Measurements from ENCODE around the gene TC2N.

The TC2N gene

DNA sequence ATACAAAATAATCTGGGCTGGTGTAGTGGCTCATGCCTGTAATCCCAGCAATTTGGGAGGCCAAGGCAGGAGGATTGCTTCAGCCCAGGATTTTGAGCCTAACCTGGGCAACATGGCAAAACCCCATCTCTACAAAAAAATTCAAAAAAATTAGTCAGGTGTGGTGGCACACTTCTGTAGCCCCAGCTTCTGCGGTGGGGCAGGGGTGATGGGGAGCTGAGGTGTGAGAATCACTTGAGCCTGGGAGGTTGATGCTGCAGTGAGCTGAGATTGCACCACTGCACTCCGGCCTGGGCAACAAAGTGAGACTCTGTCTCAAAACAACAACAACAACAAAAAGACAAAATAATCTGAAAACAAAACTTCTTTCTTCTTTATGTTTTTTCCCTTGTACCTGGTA is 66.0 kb downstream of the TC2N start:
- Histone ChIP-seq H3K27ac (ENCODE audit: low read length) (no peak overlapping the region), H3K4me2 (ENCODE audit: low read depth, low read length) (no peak overlapping the region), H3K9ac (ENCODE audit: low read length) (no peak overlapping the region), H3K79me2 (ENCODE audit: low read length) (no peaks in the 10 kb centered on the region), H2AFZ (ENCODE audit: low read length) (no peak overlapping the region), H3K36me3 (replicated peaks; ENCODE audit: insufficient read depth, low read length) (no peaks in the 10 kb centered on the region), H3K9me2 (replicated peaks; ENCODE audit: insufficient read depth, low read length) (no peaks in the 10 kb centered on the region), H3K9me3 (replicated peaks; ENCODE audit: insufficient read depth, low read length) (no peaks in the 10 kb centered on the region), H3K4me3 (ENCODE audit: low read length) (no peak overlapping the region), H3F3A (ENCODE audit: insufficient read depth, low read length) (no peaks in the 10 kb centered on the region), H3K4me1 (ENCODE audit: low read length) (no peaks in the 10 kb centered on the region), H4K20me1 (ENCODE audit: insufficient read depth, low read length) (no peaks in the 10 kb centered on the region), H3K27me3 (replicated peaks; ENCODE audit: insufficient read depth, low read length) (no peaks in the 10 kb centered on the region)
- no peak for DNase-seq
- TF ChIP-seq, protein P1, sequence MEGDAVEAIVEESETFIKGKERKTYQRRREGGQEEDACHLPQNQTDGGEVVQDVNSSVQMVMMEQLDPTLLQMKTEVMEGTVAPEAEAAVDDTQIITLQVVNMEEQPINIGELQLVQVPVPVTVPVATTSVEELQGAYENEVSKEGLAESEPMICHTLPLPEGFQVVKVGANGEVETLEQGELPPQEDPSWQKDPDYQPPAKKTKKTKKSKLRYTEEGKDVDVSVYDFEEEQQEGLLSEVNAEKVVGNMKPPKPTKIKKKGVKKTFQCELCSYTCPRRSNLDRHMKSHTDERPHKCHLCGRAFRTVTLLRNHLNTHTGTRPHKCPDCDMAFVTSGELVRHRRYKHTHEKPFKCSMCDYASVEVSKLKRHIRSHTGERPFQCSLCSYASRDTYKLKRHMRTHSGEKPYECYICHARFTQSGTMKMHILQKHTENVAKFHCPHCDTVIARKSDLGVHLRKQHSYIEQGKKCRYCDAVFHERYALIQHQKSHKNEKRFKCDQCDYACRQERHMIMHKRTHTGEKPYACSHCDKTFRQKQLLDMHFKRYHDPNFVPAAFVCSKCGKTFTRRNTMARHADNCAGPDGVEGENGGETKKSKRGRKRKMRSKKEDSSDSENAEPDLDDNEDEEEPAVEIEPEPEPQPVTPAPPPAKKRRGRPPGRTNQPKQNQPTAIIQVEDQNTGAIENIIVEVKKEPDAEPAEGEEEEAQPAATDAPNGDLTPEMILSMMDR (IDR thresholded peaks at IDR 0.05; ENCODE audit: low read length) = no peak
- no peak for TF ChIP-seq EZH2 (optimal IDR thresholded peaks at IDR 0.05; ENCODE audit: low read depth, low read length)
- TF ChIP-seq EZH2phosphoT487 (IDR thresholded peaks at IDR 0.05; ENCODE audit: low read length) = no peak

DNA sequence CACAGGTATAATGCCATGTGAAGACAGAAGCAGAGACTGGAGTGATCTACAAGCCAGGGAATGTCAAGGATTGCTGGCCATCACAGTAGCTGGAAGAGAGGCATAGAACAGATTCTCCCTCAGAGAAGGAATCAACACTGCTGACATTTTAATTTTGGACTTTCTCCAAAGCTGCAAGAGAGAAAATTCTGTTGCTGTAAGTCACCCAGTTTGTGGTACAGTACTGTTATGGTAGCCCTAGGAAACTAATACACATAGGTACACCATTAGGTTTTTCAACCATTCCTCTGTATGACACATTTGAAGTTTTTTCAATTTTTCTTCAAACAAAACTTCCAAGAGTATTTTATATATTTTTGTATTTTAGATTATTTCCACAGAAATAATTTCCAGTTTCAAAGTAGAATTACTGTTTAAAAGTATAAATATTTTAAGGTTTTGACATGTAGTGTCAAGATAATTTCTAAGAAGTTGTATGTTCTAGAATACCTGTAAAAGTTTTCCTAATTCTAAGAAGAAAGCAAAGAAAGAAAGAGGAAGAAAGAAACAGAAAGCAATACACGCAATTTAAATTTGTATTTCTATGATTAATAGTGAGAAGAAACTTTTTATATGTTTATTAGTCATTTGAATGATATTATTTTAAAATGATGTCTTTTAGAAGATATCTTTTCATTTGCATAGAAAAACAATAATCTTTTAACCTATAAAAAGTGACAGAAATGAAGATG is 70.6 kb downstream of the TC2N start:
- Histone ChIP-seq H3K4me2 (ENCODE audit: low read depth, low read length) (no peak overlapping the region), H4K20me1 (ENCODE audit: insufficient read depth, low read length) (no peaks in the 10 kb centered on the region), H3K36me3 (replicated peaks; ENCODE audit: insufficient read depth, low read length) (no peaks in the 10 kb centered on the region), H3K4me1 (ENCODE audit: low read length) (no peaks in the 10 kb centered on the region), H3K9me2 (replicated peaks; ENCODE audit: insufficient read depth, low read length) (no peaks in the 10 kb centered on the region), H3K79me2 (ENCODE audit: low read length) (no peaks in the 10 kb centered on the region), H2AFZ (ENCODE audit: low read length) (no peak overlapping the region), H3K27ac (ENCODE audit: low read length) (no peak overlapping the region), H3K9ac (ENCODE audit: low read length) (no peak overlapping the region), H3K27me3 (replicated peaks; ENCODE audit: insufficient read depth, low read length) (no peaks in the 10 kb centered on the region), H3F3A (ENCODE audit: insufficient read depth, low read length) (no peaks in the 10 kb centered on the region), H3K9me3 (replicated peaks; ENCODE audit: insufficient read depth, low read length) (no peaks in the 10 kb centered on the region), H3K4me3 (ENCODE audit: low read length) (no peak overlapping the region)
- no peak for TF ChIP-seq EZH2 (optimal IDR thresholded peaks at IDR 0.05; ENCODE audit: low read depth, low read length)
- TF ChIP-seq, protein P1 (IDR thresholded peaks at IDR 0.05; ENCODE audit: low read length) = no peak
- no peak for TF ChIP-seq EZH2phosphoT487 (IDR thresholded peaks at IDR 0.05; ENCODE audit: low read length)
- DNase-seq = no peak

DNA sequence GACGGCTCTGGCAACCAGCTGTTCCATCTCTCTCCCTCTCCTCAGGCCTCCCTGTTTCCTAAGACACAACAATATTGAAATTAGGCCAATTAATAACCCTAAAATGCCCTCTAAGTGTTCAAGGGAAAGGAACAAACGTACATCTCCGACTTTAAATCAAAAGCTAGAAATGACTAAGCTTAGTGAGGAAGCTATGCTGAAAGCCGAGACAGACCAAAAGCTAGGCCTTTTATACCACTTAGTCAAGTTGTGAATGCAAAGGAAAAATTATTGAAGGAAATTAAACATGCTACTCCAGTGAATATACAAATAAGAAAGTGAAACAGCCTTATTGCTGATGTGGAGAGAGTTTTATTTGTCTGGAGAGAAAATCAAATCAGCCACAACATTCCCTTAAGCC is 73.6 kb downstream of the TC2N start:
- no peak overlapping the region for H3K4me2 ChIP-seq (ENCODE audit: low read depth, low read length)
- no peak for DNase-seq
- no peak overlapping the region for H3K4me3 ChIP-seq (ENCODE audit: low read length)
- no peaks in the 10 kb centered on the region for H3K9me2 ChIP-seq (replicated peaks; ENCODE audit: insufficient read depth, low read length)
- H3F3A ChIP-seq (ENCODE audit: insufficient read depth, low read length) = no peaks in the 10 kb centered on the region
- H3K27ac ChIP-seq (ENCODE audit: low read length) = no peak overlapping the region
- no peaks in the 10 kb centered on the region for H3K27me3 ChIP-seq (replicated peaks; ENCODE audit: insufficient read depth, low read length)
- H3K9ac ChIP-seq (ENCODE audit: low read length) = no peak overlapping the region
- no peak for TF ChIP-seq EZH2phosphoT487 (IDR thresholded peaks at IDR 0.05; ENCODE audit: low read length)
- H3K79me2 ChIP-seq (ENCODE audit: low read length) = no peaks in the 10 kb centered on the region
- no peaks in the 10 kb centered on the region for H3K4me1 ChIP-seq (ENCODE audit: low read length)
- no peak overlapping the region for H2AFZ ChIP-seq (ENCODE audit: low read length)
- H3K9me3 ChIP-seq (replicated peaks; ENCODE audit: insufficient read depth, low read length) = no peaks in the 10 kb centered on the region
- no peaks in the 10 kb centered on the region for H4K20me1 ChIP-seq (ENCODE audit: insufficient read depth, low read length)
- no peaks in the 10 kb centered on the region for H3K36me3 ChIP-seq (replicated peaks; ENCODE audit: insufficient read depth, low read length)

DNA sequence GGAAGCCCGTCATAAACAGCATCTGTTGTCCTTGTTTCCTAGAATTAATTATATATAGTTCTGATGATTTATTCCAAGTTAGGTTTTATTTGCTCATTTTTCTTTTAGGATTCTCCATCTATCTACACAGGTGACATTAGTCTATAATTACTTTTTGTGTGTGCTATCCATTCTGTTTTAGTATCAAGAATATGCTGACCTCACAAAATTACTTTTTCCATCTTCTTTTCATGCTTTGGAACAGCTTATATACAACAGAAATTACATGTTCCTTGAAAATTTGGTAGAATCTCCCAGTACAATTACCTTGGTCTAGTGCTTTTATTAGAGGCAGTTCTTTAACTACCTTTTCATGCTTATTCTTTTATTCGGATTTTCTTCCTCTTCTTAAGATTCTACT is 81.1 kb downstream of the TC2N start:
- Histone ChIP-seq H3K27me3 (replicated peaks; ENCODE audit: insufficient read depth, low read length) (no peaks in the 10 kb centered on the region), H3K9ac (ENCODE audit: low read length) (no peak overlapping the region), H4K20me1 (ENCODE audit: insufficient read depth, low read length) (no peaks in the 10 kb centered on the region), H3K4me2 (ENCODE audit: low read depth, low read length) (no peak overlapping the region), H3K4me3 (ENCODE audit: low read length) (no peak overlapping the region), H3K36me3 (replicated peaks; ENCODE audit: insufficient read depth, low read length) (no peaks in the 10 kb centered on the region), H3K9me3 (replicated peaks; ENCODE audit: insufficient read depth, low read length) (no peaks in the 10 kb centered on the region), H3K9me2 (replicated peaks; ENCODE audit: insufficient read depth, low read length) (no peaks in the 10 kb centered on the region), H3K27ac (ENCODE audit: low read length) (no peak overlapping the region), H3K79me2 (ENCODE audit: low read length) (no peaks in the 10 kb centered on the region), H3F3A (ENCODE audit: insufficient read depth, low read length) (no peaks in the 10 kb centered on the region), H2AFZ (ENCODE audit: low read length) (no peak overlapping the region), H3K4me1 (ENCODE audit: low read length) (no peaks in the 10 kb centered on the region)
- TF ChIP-seq EZH2 (optimal IDR thresholded peaks at IDR 0.05; ENCODE audit: low read depth, low read length) = no peak
- TF ChIP-seq, protein P1 (IDR thresholded peaks at IDR 0.05; ENCODE audit: low read length) = no peak
- no peak for TF ChIP-seq EZH2phosphoT487 (IDR thresholded peaks at IDR 0.05; ENCODE audit: low read length)
- DNase-seq = no peak

Measured in MM.1S (cell line).